Omental fat pad (tissue), 4 donors: ENCODE data around the gene ABL1. TPM values are rescaled to one million over a fixed set of nuclear protein-coding genes. Genes with fewer than 3 reads are reported as not detected.

Experiments used
- ATAC-seq: fragments of 150-250 bp; one replicate; pipeline ENCODE4 v1.9.1; 2016; ENCODE audit warnings: mild to moderate bottlenecking, moderate library complexity; ENCODE audit not compliant: low FRiP score
- DNase-seq: peaks from one replicate; pipeline ENCODE4 v3.0.0-alpha.2; 2019; ENCODE audit warnings: low spot score
- total RNA-seq, 4 donors: library from RNA; depleted of rRNA; stranded (reverse); fragments of >200 nt; gene quantifications; one replicate each; pipeline ENCODE4 v1.1.0, GENCODE V29; 2016
- TF ChIP-seq, protein P1 (sequence below), 3 donors: fragments of 450-650 bp; IDR thresholded peaks; one replicate each; pipeline ENCODE4 v1.5.1; 2016 to 2017; ENCODE audit warnings: antibody characterized with exemption in 3 of 3, mild to moderate bottlenecking in 3 of 3, moderate library complexity in 2 of 3

Gene ABL1
- total RNA-seq, 4 donors from 2014 or later = 48.8 to 82.8 (median 75.3) TPM

- ATAC-seq (no peak), DNase-seq (no peak)
- TF ChIP-seq, protein P1, sequence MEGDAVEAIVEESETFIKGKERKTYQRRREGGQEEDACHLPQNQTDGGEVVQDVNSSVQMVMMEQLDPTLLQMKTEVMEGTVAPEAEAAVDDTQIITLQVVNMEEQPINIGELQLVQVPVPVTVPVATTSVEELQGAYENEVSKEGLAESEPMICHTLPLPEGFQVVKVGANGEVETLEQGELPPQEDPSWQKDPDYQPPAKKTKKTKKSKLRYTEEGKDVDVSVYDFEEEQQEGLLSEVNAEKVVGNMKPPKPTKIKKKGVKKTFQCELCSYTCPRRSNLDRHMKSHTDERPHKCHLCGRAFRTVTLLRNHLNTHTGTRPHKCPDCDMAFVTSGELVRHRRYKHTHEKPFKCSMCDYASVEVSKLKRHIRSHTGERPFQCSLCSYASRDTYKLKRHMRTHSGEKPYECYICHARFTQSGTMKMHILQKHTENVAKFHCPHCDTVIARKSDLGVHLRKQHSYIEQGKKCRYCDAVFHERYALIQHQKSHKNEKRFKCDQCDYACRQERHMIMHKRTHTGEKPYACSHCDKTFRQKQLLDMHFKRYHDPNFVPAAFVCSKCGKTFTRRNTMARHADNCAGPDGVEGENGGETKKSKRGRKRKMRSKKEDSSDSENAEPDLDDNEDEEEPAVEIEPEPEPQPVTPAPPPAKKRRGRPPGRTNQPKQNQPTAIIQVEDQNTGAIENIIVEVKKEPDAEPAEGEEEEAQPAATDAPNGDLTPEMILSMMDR (IDR thresholded peaks at IDR 0.05) = no peak
Measured at GRCh38 chr9:130870491-130871381, 35.7 kb downstream of the ABL1 start.

DNA sequence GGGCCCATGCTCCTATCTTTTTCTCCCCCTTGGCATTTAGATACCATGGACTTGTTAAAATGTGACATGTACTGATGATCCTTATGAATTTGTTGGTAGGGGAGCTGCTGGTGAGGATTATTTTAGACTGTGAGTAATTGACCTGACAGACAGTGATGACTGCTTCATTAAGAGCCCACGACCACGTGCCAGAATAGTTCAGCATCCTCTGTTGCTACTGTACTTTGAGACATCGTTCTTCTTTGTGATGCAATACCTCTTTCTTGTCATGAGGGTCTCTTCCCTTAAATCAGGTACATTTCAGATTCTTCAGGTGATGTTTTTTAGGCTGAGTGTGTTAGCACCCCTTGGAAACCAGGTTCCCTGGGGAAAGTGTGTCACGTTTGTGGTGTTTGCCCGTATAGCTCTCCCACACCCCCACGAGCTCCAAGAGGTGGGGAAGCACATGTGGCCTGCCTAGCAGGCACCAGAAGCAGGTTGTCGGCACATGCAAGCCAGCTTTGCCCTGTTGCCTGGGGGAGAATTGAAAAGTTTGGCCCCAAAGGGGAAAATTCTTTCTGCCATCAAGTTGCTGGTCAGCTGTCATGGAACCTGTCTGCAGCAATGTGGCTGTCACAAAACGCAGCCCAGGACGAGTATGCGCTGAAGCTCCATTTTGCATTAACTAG is 36.5 kb downstream of the ABL1 start:
- ATAC-seq (no peak), DNase-seq (no peak)
- TF ChIP-seq, protein P1 (IDR thresholded peaks at IDR 0.05) = no peak

DNA sequence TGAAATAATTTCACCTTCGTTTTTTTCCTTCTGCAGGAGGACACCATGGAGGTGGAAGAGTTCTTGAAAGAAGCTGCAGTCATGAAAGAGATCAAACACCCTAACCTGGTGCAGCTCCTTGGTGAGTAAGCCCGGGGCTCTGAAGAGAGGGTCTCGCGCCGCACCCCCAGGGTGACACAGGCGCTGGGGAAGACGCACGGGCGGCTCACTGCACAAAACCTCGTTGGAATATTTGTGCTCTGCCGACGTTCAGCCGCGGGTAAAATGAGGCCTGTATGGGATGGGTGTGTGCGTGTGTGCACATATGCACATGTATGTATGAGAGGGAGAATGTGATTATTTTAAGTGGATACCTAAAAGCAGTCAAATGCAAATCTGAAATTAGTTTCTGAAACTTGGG is 37.0 kb downstream of the ABL1 start:
- no peak for ATAC-seq
- TF ChIP-seq, protein P1 (IDR thresholded peaks at IDR 0.05) = no peak
- DNase-seq = no peak

- ATAC-seq = no peak
- TF ChIP-seq, protein P1 (IDR thresholded peaks at IDR 0.05) = no peak
- no peak for DNase-seq
Measured at GRCh38 chr9:130872508-130872907, 37.5 kb downstream of the ABL1 start.

DNA sequence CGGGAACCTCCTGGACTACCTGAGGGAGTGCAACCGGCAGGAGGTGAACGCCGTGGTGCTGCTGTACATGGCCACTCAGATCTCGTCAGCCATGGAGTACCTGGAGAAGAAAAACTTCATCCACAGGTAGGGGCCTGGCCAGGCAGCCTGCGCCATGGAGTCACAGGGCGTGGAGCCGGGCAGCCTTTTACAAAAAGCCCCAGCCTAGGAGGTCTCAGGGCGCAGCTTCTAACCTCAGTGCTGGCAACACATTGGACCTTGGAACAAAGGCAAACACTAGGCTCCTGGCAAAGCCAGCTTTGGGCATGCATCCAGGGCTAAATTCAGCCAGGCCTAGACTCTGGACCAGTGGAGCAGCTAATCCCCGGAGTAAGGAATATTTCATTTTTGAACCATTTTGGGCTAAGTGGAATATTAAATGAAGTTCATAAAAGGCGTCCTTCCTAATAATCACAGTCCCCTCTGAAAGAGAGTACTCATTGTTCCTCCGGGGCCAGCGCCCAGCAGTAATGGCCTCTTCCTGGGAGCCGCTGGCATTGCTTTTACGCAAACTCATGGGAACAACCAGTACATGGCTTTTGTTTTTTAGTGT is 38.0 kb downstream of the ABL1 start:
- ATAC-seq = peak; percentile 47
- DNase-seq = no peak
- TF ChIP-seq, protein P1 (IDR thresholded peaks at IDR 0.05) = no peak

DNA sequence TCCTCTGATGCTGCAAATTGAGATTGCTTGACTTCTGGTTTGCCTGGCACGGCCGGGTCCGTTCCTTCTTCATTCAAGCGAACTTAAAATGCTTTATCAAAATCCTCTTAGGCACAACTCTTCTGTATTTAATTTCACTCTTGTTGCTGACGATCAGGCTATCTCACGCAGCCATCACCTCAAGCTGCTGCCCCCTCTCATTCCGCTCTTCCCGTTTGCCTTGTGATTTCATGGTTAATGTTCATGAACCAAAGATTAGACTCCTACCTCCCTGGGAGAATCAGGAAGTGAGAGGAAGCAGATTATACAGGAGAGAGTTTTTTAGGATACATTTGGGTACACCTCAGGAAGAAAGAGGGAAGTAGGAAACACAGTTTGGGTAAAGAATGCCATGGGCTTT is 38.9 kb downstream of the ABL1 start:
- no peak for ATAC-seq
- DNase-seq = no peak
- TF ChIP-seq, protein P1 (IDR thresholded peaks at IDR 0.05) = no peak
